ENCODE measurements around the gene POLR2E. TPM values are rescaled to one million over a fixed set of nuclear protein-coding genes. Genes with fewer than 3 reads are reported as not detected.

The POLR2E gene
- total and polyA plus RNA-seq, 11 donors = 116 to 220 (median 139) TPM

GRCh38 chr19:1108291-1109031 is 13.3 kb upstream of the POLR2E start:
- intact Hi-C loops (cut with DNase I) = no loop called here
- Histone ChIP-seq H3K27ac (peak overlapping the region in 1 of 12 donors; percentile 68), H3K4me1 (peaks cover 0 to 49% (median 26%) of the 10 kb centered on the region in 12 donors), H3K36me3 (peaks cover 0 to 72% (median 45%) of the 10 kb centered on the region in 9 donors), H3K9me3 (no peaks in the 10 kb centered on the region), H3K4me3 (peak overlapping the region in 1 of 12 donors; percentile 45), H3K27me3 (no peaks in the 10 kb centered on the region)
- ATAC-seq (no peak), DNase-seq (no peak)
- 94 to 95% (median 94%) methylated on average over 41 to 89 of the region's 89 CpGs for WGBS, 4 donors
- TF ChIP-seq CTCF (IDR thresholded peaks at IDR 0.05) (no peak), POLR2A (IDR thresholded peaks at IDR 0.05) (no peak)

- H3K4me1 ChIP-seq = peaks cover 0 to 50% (median 26%) of the 10 kb centered on the region in 12 donors
- H3K27me3 ChIP-seq = no peaks in the 10 kb centered on the region
- intact Hi-C loops (cut with DNase I) = no loop called here
- peaks cover 0 to 65% (median 45%) of the 10 kb centered on the region in 9 donors for H3K36me3 ChIP-seq
- no peak for ATAC-seq
- DNase-seq = no peak
- no peaks in the 10 kb centered on the region for H3K9me3 ChIP-seq
- TF ChIP-seq CTCF (IDR thresholded peaks at IDR 0.05) = no peak
- no peak for TF ChIP-seq POLR2A (IDR thresholded peaks at IDR 0.05)
- no peak overlapping the region for H3K4me3 ChIP-seq
- WGBS, 4 donors = 92 to 95% (median 94%) methylated on average over 15 to 25 of the region's 25 CpGs
- H3K27ac ChIP-seq = no peak overlapping the region
Observed at GRCh38 chr19:1107661-1108261, 12.6 kb upstream of the POLR2E start.

- intact Hi-C loops (cut with DNase I) = no loop called here
- peak overlapping the region in 1 of 12 donors; percentile 35 for H3K27ac ChIP-seq
- H3K9me3 ChIP-seq = no peaks in the 10 kb centered on the region
- TF ChIP-seq CTCF (IDR thresholded peaks at IDR 0.05) = no peak
- TF ChIP-seq POLR2A (IDR thresholded peaks at IDR 0.05) = no peak
- WGBS, 4 donors = 63 to 69% (median 66%) methylated on average over 8 to 17 of the region's 17 CpGs
- H3K36me3 ChIP-seq = peaks cover 0 to 58% (median 39%) of the 10 kb centered on the region in 9 donors
- H3K4me3 ChIP-seq = peak overlapping the region in 1 of 12 donors; percentile 10
- DNase-seq = no peak
- ATAC-seq = no peak
- H3K27me3 ChIP-seq = no peaks in the 10 kb centered on the region
- peaks cover 0 to 50% (median 30%) of the 10 kb centered on the region in 12 donors for H3K4me1 ChIP-seq
Observed at GRCh38 chr19:1106841-1107660, 11.9 kb upstream of the POLR2E start.
